K562 (cell line): Measurements from ENCODE around the gene C14orf39. TPM values are rescaled to one million over a fixed set of nuclear protein-coding genes. Genes with fewer than 3 reads are reported as not detected.

Experiments
- CC2D1A ChIP-seq: fragments of 450-650 bp; IDR thresholded peaks from 2 replicates; pipeline ENCODE4 v1.6.1; 2017; ENCODE audit warnings: mild to moderate bottlenecking
- ELK1 ChIP-seq: sonication (generic); formaldehyde crosslinking; IDR thresholded peaks from 2 replicates; pipeline ENCODE4 v1.8.1; 2022; ENCODE audit warnings: missing genetic modification reagents
- EP300 ChIP-seq: IDR thresholded peaks from 2 replicates; pipeline ENCODE4 v1.6.1; 2012; ENCODE audit warnings: low read length, improper control_type of control experiment
- JUND ChIP-seq, 2 experiments: IDR thresholded peaks; 2 replicates in 1 of 2; 3 replicates in 1 of 2; pipeline ENCODE4 v1.6.1; 2011; ENCODE audit warnings: borderline replicate concordance in 2 of 2, low read depth in 2 of 2, low read length in 2 of 2, improper control_type of control experiment in 1 of 2, missing biosample characterization in 1 of 2, missing genetic modification characterization in 1 of 2, missing genetic modification reagents in 1 of 2
- KLF13 ChIP-seq: fragments of 450-650 bp; IDR thresholded peaks from 2 replicates; pipeline ENCODE4 v1.6.1; 2016; ENCODE audit warnings: missing genetic modification characterization, low read depth, mild to moderate bottlenecking, missing compliant biosample characterization, moderate library complexity, borderline replicate concordance
- MYBL2 ChIP-seq, 2 experiments: fragments of 450-650 bp in 1 of 2; sonication (generic) in 1 of 2; formaldehyde crosslinking in 1 of 2; IDR thresholded peaks; 2 replicates each; pipeline versions ENCODE4 v1.6.1 to v1.8.1; 2017 to 2022; ENCODE audit warnings: borderline replicate concordance in 1 of 2, inconsistent platforms in 1 of 2, low read depth in 1 of 2, mild to moderate bottlenecking in 1 of 2, missing genetic modification reagents in 1 of 2, moderate library complexity in 1 of 2
- NFRKB ChIP-seq: fragments of 450-650 bp; IDR thresholded peaks from 2 replicates; pipeline ENCODE4 v1.6.1; 2016; ENCODE audit warnings: low read depth
- NFXL1 ChIP-seq: fragments of 450-650 bp; formaldehyde crosslinking; IDR thresholded peaks from 2 replicates; pipeline ENCODE4 v1.4.0; 2021; ENCODE audit warnings: mild to moderate bottlenecking
- PTBP1 ChIP-seq: fragments of 200-400 bp; formaldehyde crosslinking; IDR thresholded peaks from 2 replicates; pipeline ENCODE4 v1.6.1; 2017; ENCODE audit warnings: low read depth, low read length
- ZNF316 ChIP-seq: fragments of 450-650 bp; IDR thresholded peaks from 2 replicates; pipeline ENCODE4 v1.6.1; 2016
- ZNF583 ChIP-seq: fragments of 250-450 bp; sonication (Bioruptor Pico); IDR thresholded peaks from 2 replicates; pipeline ENCODE4 v1.4.0; 2020
- ZNF76 ChIP-seq: fragments of 250-450 bp; sonication (Bioruptor Pico); IDR thresholded peaks from 2 replicates; pipeline ENCODE4 v1.4.0; 2020; ENCODE audit warnings: mild to moderate bottlenecking, moderate library complexity, borderline replicate concordance
- ZNF79 ChIP-seq: fragments of 250-450 bp; sonication (Bioruptor Pico); IDR thresholded peaks from 2 replicates; pipeline ENCODE4 v1.4.0; 2020; ENCODE audit warnings: low read depth, mild to moderate bottlenecking, moderate library complexity
- polyA plus RNA-seq, 8 experiments: library from polyadenylated mRNA; depleted of rRNA in 4 of 8; stranded (reverse) in 5 of 8; unstranded in 3 of 8; fragments of >200 nt; fragmentation: Nextera tagmentation in 2 of 8; fragmentation: Illumina TruSeq in 1 of 8; extraction: Ambion mirVana in 2 of 8; extraction: Trizol in 1 of 8; gene quantifications; 2 replicates each; pipeline versions ENCODE4 v1.2.1 to v1.2.3, GENCODE V29; 2011 to 2014; ENCODE audit warnings: inconsistent platforms in 1 of 8, missing spikeins in 1 of 8
- total RNA-seq, 7 experiments: library from RNA; depleted of rRNA in 6 of 7; stranded (reverse); fragments of >200 nt in 6 of 7; fragmentation: Illumina TruSeq in 2 of 7; extraction: Trizol in 2 of 7; gene quantifications; 2 replicates each; pipeline versions ENCODE4 v1.2.1 to v1.2.3, GENCODE V29; 2011 to 2021; ENCODE audit warnings: low replicate concordance in 1 of 7
- TF ChIP-seq, protein P1 (sequence below): fragments of 450-650 bp; IDR thresholded peaks from 2 replicates; pipeline ENCODE4 v1.6.1; 2014; ENCODE audit warnings: low read depth, mild to moderate bottlenecking, moderate library complexity, borderline replicate concordance
- TF ChIP-seq, protein P2 (sequence below): fragments of 450-650 bp; IDR thresholded peaks from one replicate; pipeline ENCODE4 v1.6.1; 2018; ENCODE audit warnings: mild to moderate bottlenecking, moderate library complexity; ENCODE audit not compliant: partially characterized antibody
- TF ChIP-seq, protein P3 (sequence below): sonication (generic); formaldehyde crosslinking; IDR thresholded peaks from 2 replicates; pipeline ENCODE4 v1.8.0; 2022; ENCODE audit warnings: missing genetic modification reagents, mild to moderate bottlenecking, moderate library complexity, borderline replicate concordance
- TF ChIP-seq, protein P4 (sequence below): fragments of 150-350 bp; conservative IDR thresholded peaks from 2 replicates; pipeline ENCODE4 v1.6.1; 2014; ENCODE audit warnings: low read length

Gene C14orf39
- total and polyA plus RNA-seq, 9 of the 15 experiments (the other 6 are each of a cell fraction or from before 2014, with no cell fraction given), result 0.54 to 6.7 (median 1.4) TPM

- TF ChIP-seq, protein P1, sequence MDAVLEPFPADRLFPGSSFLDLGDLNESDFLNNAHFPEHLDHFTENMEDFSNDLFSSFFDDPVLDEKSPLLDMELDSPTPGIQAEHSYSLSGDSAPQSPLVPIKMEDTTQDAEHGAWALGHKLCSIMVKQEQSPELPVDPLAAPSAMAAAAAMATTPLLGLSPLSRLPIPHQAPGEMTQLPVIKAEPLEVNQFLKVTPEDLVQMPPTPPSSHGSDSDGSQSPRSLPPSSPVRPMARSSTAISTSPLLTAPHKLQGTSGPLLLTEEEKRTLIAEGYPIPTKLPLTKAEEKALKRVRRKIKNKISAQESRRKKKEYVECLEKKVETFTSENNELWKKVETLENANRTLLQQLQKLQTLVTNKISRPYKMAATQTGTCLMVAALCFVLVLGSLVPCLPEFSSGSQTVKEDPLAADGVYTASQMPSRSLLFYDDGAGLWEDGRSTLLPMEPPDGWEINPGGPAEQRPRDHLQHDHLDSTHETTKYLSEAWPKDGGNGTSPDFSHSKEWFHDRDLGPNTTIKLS, result peak; percentile 60; the same call in 1 of the 2 replicates
- TF ChIP-seq PTBP1 (no peak), EP300 (0 out of 2 replicates have a peak, but pooled peaks have one; percentile 24), NFRKB (0 out of 2 replicates have a peak, but pooled peaks have one; percentile 31), NFXL1 (CRISPR knock-in tag) (no peak), ELK1 (no peak), ZNF316 (no peak), JUND (IDR thresholded peaks at IDR 0.05; ENCODE audit: borderline replicate concordance, low read depth, low read length) (0 out of 2 replicates have a peak, but pooled peaks have one; percentile 17), JUND (tag; IDR thresholded peaks at IDR 0.05; ENCODE audit: borderline replicate concordance, low read depth, low read length) (no peak), ZNF76 (CRISPR knock-in tag) (no peak), MYBL2 (IDR thresholded peaks at IDR 0.05; ENCODE audit: low read depth) (peak; percentile 42; the same call in 1 of the 2 replicates), MYBL2 (CRISPR knock-in tag; IDR thresholded peaks at IDR 0.05; ENCODE audit: borderline replicate concordance) (no peak), KLF13 (tag) (no peak), CC2D1A (peak; percentile 17; the same call in 1 of the 2 replicates), ZNF583 (no peak), ZNF79 (CRISPR knock-in tag) (no peak)
- TF ChIP-seq, protein P2, sequence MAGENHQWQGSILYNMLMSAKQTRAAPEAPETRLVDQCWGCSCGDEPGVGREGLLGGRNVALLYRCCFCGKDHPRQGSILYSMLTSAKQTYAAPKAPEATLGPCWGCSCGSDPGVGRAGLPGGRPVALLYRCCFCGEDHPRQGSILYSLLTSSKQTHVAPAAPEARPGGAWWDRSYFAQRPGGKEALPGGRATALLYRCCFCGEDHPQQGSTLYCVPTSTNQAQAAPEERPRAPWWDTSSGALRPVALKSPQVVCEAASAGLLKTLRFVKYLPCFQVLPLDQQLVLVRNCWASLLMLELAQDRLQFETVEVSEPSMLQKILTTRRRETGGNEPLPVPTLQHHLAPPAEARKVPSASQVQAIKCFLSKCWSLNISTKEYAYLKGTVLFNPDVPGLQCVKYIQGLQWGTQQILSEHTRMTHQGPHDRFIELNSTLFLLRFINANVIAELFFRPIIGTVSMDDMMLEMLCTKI, result no peak
- TF ChIP-seq, protein P3, sequence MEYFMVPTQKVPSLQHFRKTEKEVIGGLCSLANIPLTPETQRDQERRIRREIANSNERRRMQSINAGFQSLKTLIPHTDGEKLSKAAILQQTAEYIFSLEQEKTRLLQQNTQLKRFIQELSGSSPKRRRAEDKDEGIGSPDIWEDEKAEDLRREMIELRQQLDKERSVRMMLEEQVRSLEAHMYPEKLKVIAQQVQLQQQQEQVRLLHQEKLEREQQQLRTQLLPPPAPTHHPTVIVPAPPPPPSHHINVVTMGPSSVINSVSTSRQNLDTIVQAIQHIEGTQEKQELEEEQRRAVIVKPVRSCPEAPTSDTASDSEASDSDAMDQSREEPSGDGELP (CRISPR knock-in tag), result peak; percentile 66; the same call in 1 of the 2 replicates
- TF ChIP-seq, protein P4, sequence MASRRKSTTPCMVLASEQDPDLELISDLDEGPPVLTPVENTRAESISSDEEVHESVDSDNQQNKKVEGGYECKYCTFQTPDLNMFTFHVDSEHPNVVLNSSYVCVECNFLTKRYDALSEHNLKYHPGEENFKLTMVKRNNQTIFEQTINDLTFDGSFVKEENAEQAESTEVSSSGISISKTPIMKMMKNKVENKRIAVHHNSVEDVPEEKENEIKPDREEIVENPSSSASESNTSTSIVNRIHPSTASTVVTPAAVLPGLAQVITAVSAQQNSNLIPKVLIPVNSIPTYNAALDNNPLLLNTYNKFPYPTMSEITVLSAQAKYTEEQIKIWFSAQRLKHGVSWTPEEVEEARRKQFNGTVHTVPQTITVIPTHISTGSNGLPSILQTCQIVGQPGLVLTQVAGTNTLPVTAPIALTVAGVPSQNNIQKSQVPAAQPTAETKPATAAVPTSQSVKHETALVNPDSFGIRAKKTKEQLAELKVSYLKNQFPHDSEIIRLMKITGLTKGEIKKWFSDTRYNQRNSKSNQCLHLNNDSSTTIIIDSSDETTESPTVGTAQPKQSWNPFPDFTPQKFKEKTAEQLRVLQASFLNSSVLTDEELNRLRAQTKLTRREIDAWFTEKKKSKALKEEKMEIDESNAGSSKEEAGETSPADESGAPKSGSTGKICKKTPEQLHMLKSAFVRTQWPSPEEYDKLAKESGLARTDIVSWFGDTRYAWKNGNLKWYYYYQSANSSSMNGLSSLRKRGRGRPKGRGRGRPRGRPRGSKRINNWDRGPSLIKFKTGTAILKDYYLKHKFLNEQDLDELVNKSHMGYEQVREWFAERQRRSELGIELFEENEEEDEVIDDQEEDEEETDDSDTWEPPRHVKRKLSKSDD, result no peak
These were observed at the start of gene C14orf39 (continued) for GRCh38 chr14:60485598-60486251.
